H1 (cell line): Measurements from ENCODE around the gene PHF1. TPM values are rescaled to one million over a fixed set of nuclear protein-coding genes. Genes with fewer than 3 reads are reported as not detected.
"Not testable (repeated sequence)": the region's sequence is repeated elsewhere in the genome, so short reads cannot be mapped to it uniquely, and the experiment has no call there.

Experiments used
- CTCF ChIA-PET: fragments of 300-600 bp; sonication (Branson Sonifier 250); formaldehyde crosslinking; loops from one replicate; lab custom pipeline; 2021; ENCODE audit not compliant: partially characterized antibody; lab: Charles Lee
- POLR2A ChIA-PET: fragments of 300-600 bp; sonication (Branson Sonifier 250); formaldehyde crosslinking; loops from one replicate; lab custom pipeline; 2021; ENCODE audit warnings: inconsistent platforms; ENCODE audit not compliant: partially characterized antibody; lab: Charles Lee
- DNase-seq, 2 experiments: peaks; one replicate each; pipeline versions ENCODE4 v3.0.0 to v3.0.0-alpha.2; 2010 to 2022; ENCODE audit warnings: low spot score in 2 of 2, low read depth in 1 of 2, mixed read lengths in 1 of 2
- FAIRE-seq: peaks from 2 replicates; lab custom pipeline; 2011; peaks lifted over from hg19 to GRCh38; lab: Jason Lieb, UNC
- H2AFZ ChIP-seq: 2 replicates; pipeline ENCODE4 v1.8.1; 2012; ENCODE audit warnings: low read length, inconsistent platforms
- H2AK5ac ChIP-seq: 2 replicates; pipeline ENCODE4 v1.6.1; 2013; ENCODE audit warnings: low read depth, low read length
- H2BK120ac ChIP-seq: replicated peaks from 2 replicates; pipeline ENCODE3; 2013; ENCODE audit warnings: low read depth, low read length, inconsistent platforms
- H2BK12ac ChIP-seq: 2 replicates; pipeline ENCODE4 v1.6.1; 2013; ENCODE audit warnings: low read depth, low read length
- H2BK15ac ChIP-seq: 2 replicates; pipeline ENCODE4 v1.6.1; 2013; ENCODE audit warnings: low read length
- H2BK20ac ChIP-seq: 2 replicates; pipeline ENCODE4 v1.6.1; 2013; ENCODE audit warnings: low read length
- H2BK5ac ChIP-seq: 2 replicates; pipeline ENCODE4 v1.6.1; 2013; ENCODE audit warnings: low read depth, low read length
- H3K14ac ChIP-seq: 2 replicates; pipeline ENCODE4 v1.6.1; 2013; ENCODE audit warnings: inconsistent platforms; ENCODE audit not compliant: insufficient read length
- H3K18ac ChIP-seq: 2 replicates; pipeline ENCODE4 v1.6.1; 2013; ENCODE audit warnings: low read length; ENCODE audit errors: extremely low read depth
- H3K23ac ChIP-seq: 2 replicates; pipeline ENCODE4 v1.6.1; 2013; ENCODE audit warnings: inconsistent platforms; ENCODE audit not compliant: insufficient read length
- H3K23me2 ChIP-seq: 2 replicates; pipeline ENCODE4 v1.6.1; 2013; ENCODE audit warnings: low read depth, low read length
- H3K27ac ChIP-seq: 2 replicates; pipeline ENCODE4 v1.6.1; 2011; ENCODE audit warnings: low read depth, low read length, inconsistent platforms
- H3K27me3 ChIP-seq, 4 experiments: replicated peaks in 1 of 4; 1 replicate in 1 of 4; 2 replicates in 3 of 4; pipeline versions ENCODE4 v1.6.1 to v1.8.1; 2011 to 2013; ENCODE audit warnings: low read length in 3 of 4, mild to moderate bottlenecking in 3 of 4, inconsistent platforms in 2 of 4, mixed read lengths in 2 of 4, moderate library complexity in 1 of 4; ENCODE audit not compliant: control insufficient read depth in 3 of 4, insufficient read depth in 3 of 4; ENCODE audit errors: extremely low read depth in 1 of 4
- H3K36me3 ChIP-seq, 4 experiments: 2 replicates each; pipeline versions ENCODE4 v1.6.1 to v1.8.1; 2011 to 2013; ENCODE audit warnings: mild to moderate bottlenecking in 4 of 4, low read length in 3 of 4, moderate library complexity in 2 of 4, control low read depth in 1 of 4, inconsistent platforms in 1 of 4; ENCODE audit not compliant: insufficient read depth in 4 of 4, control insufficient read depth in 2 of 4
- H3K4ac ChIP-seq: replicated peaks from 2 replicates; pipeline ENCODE3; 2013; ENCODE audit warnings: low read length, low read depth, mixed read lengths, inconsistent platforms; ENCODE audit not compliant: insufficient read length
- H3K4me1 ChIP-seq, 4 experiments: replicated peaks in 1 of 4; 1 replicate in 1 of 4; 2 replicates in 3 of 4; pipeline versions ENCODE4 v1.6.1 to v1.8.1; 2011 to 2013; ENCODE audit warnings: low read length in 3 of 4, inconsistent platforms in 2 of 4, mixed read lengths in 1 of 4; ENCODE audit not compliant: insufficient read depth in 4 of 4, control insufficient read depth in 3 of 4
- H3K4me2 ChIP-seq, 2 experiments: 2 replicates each; pipeline versions ENCODE4 v1.6.1 to v1.8.1; 2011 to 2013; ENCODE audit warnings: low read depth in 2 of 2, low read length in 2 of 2, control low read depth in 1 of 2, inconsistent platforms in 1 of 2, mild to moderate bottlenecking in 1 of 2; ENCODE audit not compliant: insufficient read depth in 1 of 2
- H3K4me3 ChIP-seq, 4 experiments: fragments of 200-600, 300-600 bp in 1 of 4; sonication (generic), shearing (Covaris generic), sonication (Bioruptor Twin) in 1 of 4; 2 replicates each; pipeline versions ENCODE4 v1.5.1 to v1.8.1; 2011 to 2016; ENCODE audit warnings: low read length in 4 of 4, low read depth in 3 of 4, control low read depth in 2 of 4, inconsistent platforms in 2 of 4, mild to moderate bottlenecking in 2 of 4, mixed read lengths in 1 of 4, moderate library complexity in 1 of 4; ENCODE audit not compliant: insufficient read depth in 2 of 4; ENCODE audit errors: extremely low read depth in 1 of 4
- H3K56ac ChIP-seq: replicated peaks from 2 replicates; pipeline ENCODE3; 2013; ENCODE audit warnings: low read depth, mild to moderate bottlenecking, mixed read lengths, low read length, inconsistent platforms; ENCODE audit not compliant: insufficient read length
- H3K79me1 ChIP-seq: 2 replicates; pipeline ENCODE4 v1.6.1; 2013; ENCODE audit warnings: low read depth, low read length, control low read depth
- H3K79me2 ChIP-seq, 2 experiments: 2 replicates each; pipeline versions ENCODE4 v1.6.1 to v1.8.1; 2012 to 2013; ENCODE audit warnings: low read length in 2 of 2, mild to moderate bottlenecking in 2 of 2, inconsistent platforms in 1 of 2; ENCODE audit not compliant: insufficient read depth in 2 of 2, control insufficient read depth in 1 of 2
- H3K9ac ChIP-seq, 4 experiments: replicated peaks in 1 of 4; 1 replicate in 1 of 4; 2 replicates in 3 of 4; pipeline versions ENCODE4 v1.6.1 to v1.8.1; 2011 to 2013; ENCODE audit warnings: low read depth in 3 of 4, low read length in 3 of 4, control low read depth in 2 of 4, mild to moderate bottlenecking in 2 of 4, moderate library complexity in 2 of 4, inconsistent platforms in 1 of 4; ENCODE audit errors: extremely low read depth in 1 of 4
- H3K9me3 ChIP-seq, 2 experiments: 2 replicates each; pipeline versions ENCODE4 v1.6.1 to v1.8.1; 2012 to 2013; ENCODE audit warnings: mild to moderate bottlenecking in 2 of 2, moderate library complexity in 2 of 2, control low read depth in 1 of 2, inconsistent platforms in 1 of 2, low read depth in 1 of 2, low read length in 1 of 2, mixed read lengths in 1 of 2; ENCODE audit not compliant: insufficient read depth in 2 of 2
- H4K20me1 ChIP-seq, 2 experiments: replicated peaks in 1 of 2; 2 replicates each; pipeline versions ENCODE3 to v1.8.1; 2011 to 2013; ENCODE audit warnings: inconsistent platforms in 2 of 2, low read length in 2 of 2, mild to moderate bottlenecking in 1 of 2; ENCODE audit not compliant: insufficient read depth in 2 of 2, control insufficient read depth in 1 of 2
- H4K5ac ChIP-seq: 2 replicates; pipeline ENCODE4 v1.6.1; 2013; ENCODE audit warnings: low read length, low read depth, mixed read lengths, inconsistent platforms; ENCODE audit not compliant: insufficient read length
- H4K8ac ChIP-seq: 2 replicates; pipeline ENCODE4 v1.8.0; 2013; ENCODE audit warnings: mild to moderate bottlenecking, moderate library complexity, low read length, inconsistent platforms; ENCODE audit not compliant: insufficient read depth; ENCODE audit errors: extremely low read depth
- H4K91ac ChIP-seq: replicated peaks from 2 replicates; pipeline ENCODE3; 2013; ENCODE audit warnings: low read length, mixed read lengths, inconsistent platforms; ENCODE audit not compliant: insufficient read length
- WGBS, 2 experiments: shearing (Covaris generic) in 1 of 2; methylation state at CpG; one replicate each; pipeline versions ENCODE4 v1.1.6 to v1.1.7; 2013 to 2015; ENCODE audit warnings: low lambda C conversion rate in 2 of 2, mixed read lengths in 2 of 2, inconsistent platforms in 1 of 2, low coverage in 1 of 2, missing lambda C conversion rate in 1 of 2; ENCODE audit not compliant: insufficient replicate concordance in 2 of 2, insufficient coverage in 1 of 2, insufficient read length in 1 of 2; ENCODE audit errors: extremely low coverage in 1 of 2, missing lambda C conversion rate in 1 of 2; 5-methylcytosine and 5-hydroxymethylcytosine counted together
- polyA plus RNA-seq, 7 experiments: library from polyadenylated mRNA; depleted of rRNA in 3 of 7; stranded (reverse) in 5 of 7; unstranded in 2 of 7; fragments of >200 nt in 5 of 7; fragments of 200-250 nt in 2 of 7; gene quantifications; 1 replicate in 5 of 7; 2 replicates in 1 of 7; 4 replicates in 1 of 7; pipeline versions ENCODE4 v1.2.1 to v1.2.3, GENCODE V29; 2011 to 2013; ENCODE audit warnings: missing spikeins in 2 of 7, mixed read lengths in 2 of 7
- total RNA-seq: library from RNA; stranded (reverse); fragmentation: NEBNext Ultra II Directional; extraction: Animal tissue kit (Norgen Biotek cat#: 25700); gene quantifications from 2 replicates; pipeline ENCODE4 v1.2.1, GENCODE V29; 2021

PHF1 gene
- total and polyA plus RNA-seq, 2 of the 8 experiments (the other 6 are each of a cell fraction or from before 2014, with no cell fraction given): 47.3 to 78.6 TPM

DNA sequence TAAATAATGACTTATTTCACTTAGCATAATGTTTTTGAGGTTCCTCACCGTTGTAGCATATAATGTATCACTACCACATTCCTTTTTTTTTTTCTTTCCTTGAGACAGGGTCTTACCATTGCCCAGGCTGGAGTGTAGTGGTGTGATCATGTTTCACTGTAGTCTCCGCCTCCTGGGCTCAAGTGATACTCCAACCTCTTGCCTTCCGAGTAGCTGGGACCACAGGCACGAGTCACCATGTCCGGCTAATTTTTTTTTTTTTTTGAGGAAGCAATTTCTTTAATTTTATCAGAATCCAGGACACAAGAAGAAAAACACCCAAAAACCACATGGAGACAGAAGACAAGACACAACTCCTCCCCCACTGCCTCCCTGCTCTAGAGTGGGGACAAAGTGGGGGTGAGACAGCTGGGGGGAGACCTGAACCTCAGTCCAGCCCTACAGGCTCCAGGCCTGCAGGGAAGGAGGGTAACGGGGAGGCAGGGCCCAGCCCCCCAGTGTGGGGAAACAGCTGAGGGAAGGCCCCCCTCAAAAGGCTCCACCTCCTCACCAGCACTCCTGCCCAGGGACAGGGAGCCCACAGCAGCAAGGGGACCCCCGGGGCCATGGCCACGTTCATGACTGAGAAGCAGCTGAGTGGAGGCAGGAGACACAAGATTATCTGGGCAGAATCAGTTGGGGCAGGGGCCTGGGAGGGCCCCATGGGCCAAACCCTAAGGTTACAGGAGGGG, 46.2 kb upstream of the PHF1 start:
- FAIRE-seq: peak; percentile 39
- H3K79me2 ChIP-seq, H3K18ac ChIP-seq, H3K4me3 ChIP-seq, H4K8ac ChIP-seq, H4K5ac ChIP-seq, H3K9ac ChIP-seq, DNase-seq, H3K79me1 ChIP-seq, H4K20me1 ChIP-seq, H3K14ac ChIP-seq, H3K4ac ChIP-seq, H2BK15ac ChIP-seq, H3K23me2 ChIP-seq, H2BK5ac ChIP-seq, H3K4me1 ChIP-seq, H3K27ac ChIP-seq, H3K56ac ChIP-seq, H3K36me3 ChIP-seq, H2AK5ac ChIP-seq, H3K23ac ChIP-seq, H4K91ac ChIP-seq, H2BK12ac ChIP-seq, H2BK20ac ChIP-seq, H3K9me3 ChIP-seq, H2AFZ ChIP-seq, H2BK120ac ChIP-seq, H3K27me3 ChIP-seq: not testable (repeated sequence)
- H3K4me2 ChIP-seq: peak overlapping the region in 1 of 2 experiments; percentile 2; a peak in 1 of 4 replicates
- WGBS, 2 experiments: 33% methylated on average over 6 of the region's 8 CpGs; no CpG with 5 or more reads in 1 of the 2 experiments
- ChIA-PET POLR2A (interaction anchor here (0.6 to 0.9 kb wide), 8 partner anchors 10 to 221 kb away, joined by 3 to 4 read pairs (median 3); no protein-coding TSS in a partner anchor), CTCF (interaction anchor here (0.6 to 2.5 kb wide), 8 partner anchors 10 to 597 kb away, joined by 3 to 11 read pairs (median 4); no protein-coding TSS in a partner anchor)
